HG03432 (cell line): ENCODE data around the gene IL15RA.
"Not testable (repeated sequence)": the region's sequence is repeated elsewhere in the genome, so short reads cannot be mapped to it uniquely, and the experiment has no call there.

Experiments used
- ATAC-seq: cut with Tn5 transposase; IDR thresholded peaks from one replicate; pipeline ENCODE4 v1.9.1; 2021; ENCODE audit warnings: mild to moderate bottlenecking, moderate library complexity; ENCODE audit not compliant: unreplicated experiment

Gene IL15RA

GRCh38 chr10:5970527-5970926 lies 6.8 kb downstream of the IL15RA start:
- no peak for ATAC-seq

- ATAC-seq = no peak
Observed at GRCh38 chr10:5970066-5970465, 7.3 kb downstream of the IL15RA start.

GRCh38 chr10:5968681-5969453 lies 8.5 kb downstream of the IL15RA start:
- no peak for ATAC-seq

GRCh38 chr10:5968037-5968680 lies 9.2 kb downstream of the IL15RA start:
- no peak for ATAC-seq

GRCh38 chr10:5965266-5965665 lies 12.1 kb downstream of the IL15RA start:
- no peak for ATAC-seq

GRCh38 chr10:5964736-5965135 lies 12.6 kb downstream of the IL15RA start:
- no peak for ATAC-seq

GRCh38 chr10:5963591-5963990 lies 13.8 kb downstream of the IL15RA start:
- no peak for ATAC-seq

GRCh38 chr10:5963071-5963470 lies 14.3 kb downstream of the IL15RA start:
- no peak for ATAC-seq

- not testable (repeated sequence) for ATAC-seq
Observed at GRCh38 chr10:5962358-5962940, 14.9 kb downstream of the IL15RA start.

GRCh38 chr10:5961405-5962100 lies 15.8 kb downstream of the IL15RA start:
- ATAC-seq = no peak

GRCh38 chr10:5960973-5961275 lies 16.4 kb downstream of the IL15RA start:
- ATAC-seq = not testable (repeated sequence)

- ATAC-seq = no peak
Observed at GRCh38 chr10:5960070-5960972, 17.0 kb downstream of the IL15RA start.

GRCh38 chr10:5959581-5960069 lies 17.7 kb downstream of the IL15RA start:
- ATAC-seq = no peak

- ATAC-seq = no peak
Observed at GRCh38 chr10:5959142-5959541, 18.2 kb downstream of the IL15RA start.

GRCh38 chr10:5958675-5959074 lies 18.7 kb downstream of the IL15RA start:
- no peak for ATAC-seq

GRCh38 chr10:5958077-5958476 lies 19.3 kb downstream of the IL15RA start:
- no peak for ATAC-seq

- no peak for ATAC-seq
Observed at GRCh38 chr10:5956146-5956936, 21.0 kb downstream of the IL15RA start.

- no peak for ATAC-seq
Observed at GRCh38 chr10:5953676-5954075, 23.7 kb downstream of the IL15RA start.

GRCh38 chr10:5952731-5953385 lies 24.5 kb downstream of the IL15RA start:
- no peak for ATAC-seq
